Measurements from ENCODE around the gene ACVR1. TPM values are rescaled to one million over a fixed set of nuclear protein-coding genes. Genes with fewer than 3 reads are reported as not detected.
"Not testable (repeated sequence)": the region's sequence is repeated elsewhere in the genome, so short reads cannot be mapped to it uniquely, and the experiment has no call there.

ACVR1 gene
- total RNA-seq, 2 experiments from 2014 or later = 19.0 to 20.8 TPM

DNA sequence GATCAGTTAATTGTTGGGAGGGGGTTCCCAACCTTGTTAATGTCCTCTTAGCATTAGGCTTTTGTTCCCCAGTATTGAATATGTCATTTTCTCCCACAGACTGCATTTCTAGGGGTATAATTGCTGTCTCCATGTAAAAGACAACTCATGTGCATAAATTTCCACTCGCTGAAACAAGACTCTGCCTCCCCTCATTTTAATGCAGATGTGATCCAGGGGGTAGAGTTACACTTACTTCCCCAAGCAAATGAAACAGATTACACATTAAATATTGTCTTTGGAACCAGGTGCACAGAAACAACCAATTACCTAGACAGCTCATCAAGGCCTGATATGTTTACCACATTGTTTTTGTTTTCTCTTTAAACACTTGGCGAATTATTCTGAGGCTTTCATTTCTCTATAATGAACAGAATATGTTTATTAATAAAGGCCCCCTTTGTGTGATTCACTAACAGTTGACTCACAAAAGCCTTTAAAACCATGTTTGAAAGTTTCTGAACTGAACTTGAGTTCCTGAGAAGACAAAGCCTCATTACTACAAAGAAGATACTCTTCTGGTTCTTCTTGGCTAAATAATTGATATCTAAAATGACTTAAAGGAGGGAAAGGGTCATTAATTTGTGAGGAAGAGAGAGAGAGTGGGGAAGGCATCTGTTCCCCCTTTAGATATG is 15.0 kb upstream of the ACVR1 start:
- Mint-ChIP-seq H3K4me3 (no peak overlapping the region), H3K27me3 (ENCODE audit: low read depth) (no peaks in the 10 kb centered on the region), H3K4me1 (ENCODE audit: low read depth) (peaks cover 57% of the 10 kb centered on the region), H3K36me3 (ENCODE audit: low read depth) (no peaks in the 10 kb centered on the region), H3K27ac (peak overlapping the region; percentile 54), H3K9me3 (no peaks in the 10 kb centered on the region)
- DNase-seq = no peak
- CTCF ChIA-PET = interaction anchor here (1.1 to 1.8 kb wide), 3 partner anchors 10 to 563 kb away, joined by 4 to 9 read pairs (median 5); no protein-coding TSS in a partner anchor
- intact Hi-C loops (cut with micrococcal nuclease) = no loop called here

DNA sequence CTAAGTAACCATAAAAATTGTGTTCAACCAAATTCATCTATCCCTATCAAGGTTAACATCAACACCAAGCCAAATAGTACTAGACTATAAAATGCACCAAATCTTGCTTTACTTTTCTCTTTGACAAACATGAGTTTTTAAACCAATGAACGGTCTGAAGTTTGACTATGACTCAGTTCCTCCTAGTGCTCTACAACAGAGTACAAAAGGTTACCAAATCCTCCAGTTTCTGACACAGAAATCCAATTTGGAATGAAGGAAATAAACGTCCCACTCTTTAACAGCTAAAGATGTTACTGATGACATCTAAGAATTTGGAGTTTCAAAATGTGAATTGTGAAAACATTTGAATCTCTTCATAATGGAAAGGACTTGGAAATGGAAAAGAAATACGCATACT is 11.8 kb upstream of the ACVR1 start:
- Mint-ChIP-seq H3K27me3 (ENCODE audit: low read depth) (no peaks in the 10 kb centered on the region), H3K9me3 (no peaks in the 10 kb centered on the region), H3K4me1 (ENCODE audit: low read depth) (peaks cover 31% of the 10 kb centered on the region), H3K36me3 (ENCODE audit: low read depth) (no peaks in the 10 kb centered on the region), H3K4me3 (no peak overlapping the region), H3K27ac (no peak overlapping the region)
- CTCF ChIA-PET = interaction anchor here (0.9 to 1.9 kb wide), 2 partner anchors 11 to 14 kb away, joined by 3 to 9 read pairs; partner anchors contain the start of gene ACVR1
- DNase-seq = no peak
- intact Hi-C loops (cut with micrococcal nuclease) = no loop called here

GRCh38 chr2:157884533-157884932 is 8.4 kb upstream of the ACVR1 start:
- H3K27ac Mint-ChIP-seq; DNase-seq; intact Hi-C loops (cut with micrococcal nuclease); H3K4me1 Mint-ChIP-seq (ENCODE audit: low read depth); H3K27me3 Mint-ChIP-seq (ENCODE audit: low read depth); CTCF ChIA-PET; H3K36me3 Mint-ChIP-seq (ENCODE audit: low read depth); H3K4me3 Mint-ChIP-seq; H3K9me3 Mint-ChIP-seq: not testable (repeated sequence)

GRCh38 chr2:157880927-157881326 is 4.8 kb upstream of the ACVR1 start:
- Mint-ChIP-seq H3K27me3 (ENCODE audit: low read depth) (no peaks in the 10 kb centered on the region), H3K4me1 (ENCODE audit: low read depth) (peaks cover 14% of the 10 kb centered on the region), H3K9me3 (no peaks in the 10 kb centered on the region), H3K4me3 (no peak overlapping the region), H3K36me3 (ENCODE audit: low read depth) (no peaks in the 10 kb centered on the region), H3K27ac (no peak overlapping the region)
- no peak for DNase-seq
- intact Hi-C loops (cut with micrococcal nuclease) = loop anchor here (1.0 kb wide), 1 partner anchor 8 kb away; no protein-coding TSS in a partner anchor
- CTCF ChIA-PET = no interaction called here

DNA sequence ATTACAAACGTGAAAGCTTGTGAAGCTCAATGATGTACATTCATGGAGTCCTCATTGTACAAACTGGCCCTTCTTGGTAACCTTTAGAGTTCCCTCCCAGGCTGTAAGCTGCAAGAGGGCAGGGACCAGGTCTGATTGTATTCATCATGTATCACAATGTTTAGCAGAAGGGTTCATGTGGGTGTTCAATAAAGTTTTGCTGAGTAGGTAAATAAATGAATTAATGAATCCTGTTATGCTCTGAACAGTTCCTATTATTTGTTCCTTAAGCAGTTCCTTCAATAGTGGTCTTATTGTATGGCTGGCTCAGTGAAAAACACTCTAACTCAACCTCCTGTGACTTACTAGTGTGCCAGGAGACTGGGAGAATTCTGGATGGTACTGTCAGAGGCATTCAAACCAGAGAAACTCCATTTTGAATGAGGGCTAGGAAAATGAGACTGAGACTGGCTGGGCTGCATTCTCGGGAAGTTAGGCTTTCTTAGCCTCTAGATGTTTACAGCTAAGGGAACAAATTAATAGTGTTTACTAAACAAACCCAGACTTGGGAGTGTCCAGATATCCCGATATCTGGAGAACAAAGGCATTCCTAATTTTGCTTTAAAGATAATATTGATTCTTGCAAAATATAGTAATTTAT is 1.8 kb upstream of the ACVR1 start:
- Mint-ChIP-seq H3K36me3 (ENCODE audit: low read depth) (no peaks in the 10 kb centered on the region), H3K4me3 (peak overlapping the region; percentile 75), H3K27me3 (ENCODE audit: low read depth) (no peaks in the 10 kb centered on the region), H3K4me1 (ENCODE audit: low read depth) (peaks cover 36% of the 10 kb centered on the region), H3K27ac (no peak overlapping the region), H3K9me3 (no peaks in the 10 kb centered on the region)
- CTCF ChIA-PET = interaction anchor here (1.1 to 2.2 kb wide), 4 partner anchors 10 to 21 kb away, joined by 7 to 14 read pairs (median 8); no protein-coding TSS in a partner anchor
- DNase-seq = no peak
- intact Hi-C loops (cut with micrococcal nuclease) = loop anchor here (2.0 to 5.0 kb wide), 3 partner anchors 476 to 1536 kb away; partner anchors contain the start of genes CCDC148 and PKP4

- Mint-ChIP-seq H3K27ac (no peak overlapping the region), H3K9me3 (no peaks in the 10 kb centered on the region), H3K36me3 (ENCODE audit: low read depth) (peaks cover 2% of the 10 kb centered on the region), H3K4me1 (ENCODE audit: low read depth) (peaks cover 46% of the 10 kb centered on the region), H3K27me3 (ENCODE audit: low read depth) (no peaks in the 10 kb centered on the region), H3K4me3 (peak overlapping the region; percentile 75)
- no peak for DNase-seq
- CTCF ChIA-PET = interaction anchor here (0.6 to 2.2 kb wide), 10 partner anchors 10 to 367 kb away, joined by 3 to 14 read pairs (median 4); no protein-coding TSS in a partner anchor
- intact Hi-C loops (cut with micrococcal nuclease) = loop anchor here (1.0 to 5.0 kb wide), 7 partner anchors 11 to 1534 kb away; partner anchors contain the start of genes CCDC148 and PKP4
Measured at GRCh38 chr2:157876786-157877138, 632 bp upstream of the ACVR1 start.

DNA sequence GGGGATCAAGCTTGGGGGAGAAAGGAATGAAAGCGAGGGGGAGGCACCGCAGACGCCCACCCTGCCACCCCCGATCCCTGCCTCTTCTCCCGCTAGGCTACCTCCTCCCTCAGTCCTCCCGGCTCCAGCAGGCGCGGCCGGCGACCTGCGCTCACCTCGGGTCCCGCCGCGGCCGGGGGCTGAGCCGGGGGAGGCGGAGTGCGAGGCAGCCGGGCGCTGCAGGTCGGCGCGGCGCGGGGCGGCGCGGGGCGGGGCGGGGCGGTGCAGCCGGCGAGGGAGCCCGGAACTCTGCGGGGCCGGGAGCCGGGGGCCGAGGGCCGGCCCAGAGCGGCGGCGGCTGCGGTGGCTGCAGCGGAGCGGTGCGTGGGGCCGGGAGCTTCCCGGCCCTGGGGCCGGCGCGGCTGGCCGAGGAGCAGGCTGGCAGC is 477 bp downstream of the ACVR1 start:
- H3K4me1 Mint-ChIP-seq (ENCODE audit: low read depth) = peaks cover 56% of the 10 kb centered on the region
- H3K36me3 Mint-ChIP-seq (ENCODE audit: low read depth) = peaks cover 3% of the 10 kb centered on the region
- no peaks in the 10 kb centered on the region for H3K27me3 Mint-ChIP-seq (ENCODE audit: low read depth)
- peak overlapping the region; percentile 94 for H3K4me3 Mint-ChIP-seq
- CTCF ChIA-PET = interaction anchor here (0.6 to 1.9 kb wide), 5 partner anchors 9 to 127 kb away, joined by 4 to 8 read pairs (median 5); no protein-coding TSS in a partner anchor
- H3K27ac Mint-ChIP-seq = peak overlapping the region; percentile 88
- no peaks in the 10 kb centered on the region for H3K9me3 Mint-ChIP-seq
- intact Hi-C loops (cut with micrococcal nuclease) = loop anchor here (1.0 to 5.0 kb wide), 7 partner anchors 10 to 1533 kb away; partner anchors contain the start of genes CCDC148 and PKP4
- peak; percentile 45 for DNase-seq

DNA sequence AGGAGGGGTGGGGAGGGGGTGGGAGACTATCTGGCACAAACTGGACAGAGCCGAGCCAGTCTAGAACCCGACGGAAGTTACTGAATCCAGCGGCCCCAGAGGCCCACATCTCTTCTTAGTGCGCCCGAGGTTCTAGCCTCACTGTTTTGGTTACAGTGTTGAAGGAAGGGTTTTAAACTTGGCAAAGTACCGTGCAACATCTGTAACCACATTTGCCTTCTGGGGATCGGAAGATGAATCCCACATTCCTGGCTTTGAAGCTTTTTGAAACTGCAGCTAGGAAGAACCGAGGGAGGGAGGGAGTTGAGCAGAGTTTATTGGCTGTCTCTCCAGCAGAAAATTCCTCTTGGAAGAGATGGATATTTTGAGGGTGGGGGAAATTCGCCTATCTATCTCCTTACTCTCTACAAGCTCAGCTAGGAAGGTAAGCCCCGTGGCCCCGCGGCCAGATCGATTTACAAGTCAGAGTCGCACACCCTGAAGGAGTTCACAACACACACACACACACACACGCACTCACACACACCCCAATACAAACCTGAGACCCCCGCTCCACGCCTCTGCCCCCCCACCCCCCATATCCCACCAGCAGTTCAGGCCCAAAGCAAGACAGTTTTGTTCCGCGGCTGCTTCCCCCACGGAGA is 1.0 kb downstream of the ACVR1 start:
- H3K9me3 Mint-ChIP-seq = no peaks in the 10 kb centered on the region
- intact Hi-C loops (cut with micrococcal nuclease) = loop anchor here (5.0 kb wide), 2 partner anchors 473 to 1533 kb away; no protein-coding TSS in a partner anchor
- H3K4me3 Mint-ChIP-seq = peak overlapping the region; percentile 94
- CTCF ChIA-PET = interaction anchor here (1.8 to 1.9 kb wide), 2 partner anchors 9 to 23 kb away, joined by 5 read pairs; no protein-coding TSS in a partner anchor
- peak overlapping the region; percentile 88 for H3K27ac Mint-ChIP-seq
- H3K36me3 Mint-ChIP-seq (ENCODE audit: low read depth) = peaks cover 3% of the 10 kb centered on the region
- DNase-seq = peak; percentile 36
- H3K4me1 Mint-ChIP-seq (ENCODE audit: low read depth) = peaks cover 59% of the 10 kb centered on the region
- H3K27me3 Mint-ChIP-seq (ENCODE audit: low read depth) = no peaks in the 10 kb centered on the region

- H3K27ac Mint-ChIP-seq = no peak overlapping the region
- CTCF ChIA-PET = interaction anchor here (1.9 kb wide), 1 partner anchor 8 kb away, joined by 5 read pairs; no protein-coding TSS in a partner anchor
- DNase-seq = no peak
- intact Hi-C loops (cut with micrococcal nuclease) = no loop called here
- no peaks in the 10 kb centered on the region for H3K27me3 Mint-ChIP-seq (ENCODE audit: low read depth)
- H3K4me1 Mint-ChIP-seq (ENCODE audit: low read depth) = peaks cover 66% of the 10 kb centered on the region
- H3K36me3 Mint-ChIP-seq (ENCODE audit: low read depth) = peaks cover 3% of the 10 kb centered on the region
- peak overlapping the region; percentile 94 for H3K4me3 Mint-ChIP-seq
- no peaks in the 10 kb centered on the region for H3K9me3 Mint-ChIP-seq
Measured at GRCh38 chr2:157874348-157874747, 1.8 kb downstream of the ACVR1 start.

- no peak overlapping the region for H3K27ac Mint-ChIP-seq
- CTCF ChIA-PET = interaction anchor here (0.6 to 1.3 kb wide), 2 partner anchors 26 to 73 kb away, joined by 3 to 4 read pairs; no protein-coding TSS in a partner anchor
- DNase-seq = no peak
- no peak overlapping the region for H3K4me3 Mint-ChIP-seq
- intact Hi-C loops (cut with micrococcal nuclease) = no loop called here
- H3K27me3 Mint-ChIP-seq (ENCODE audit: low read depth) = no peaks in the 10 kb centered on the region
- no peaks in the 10 kb centered on the region for H3K9me3 Mint-ChIP-seq
- peaks cover 3% of the 10 kb centered on the region for H3K36me3 Mint-ChIP-seq (ENCODE audit: low read depth)
- peaks cover 74% of the 10 kb centered on the region for H3K4me1 Mint-ChIP-seq (ENCODE audit: low read depth)
Measured at GRCh38 chr2:157872791-157873190, 3.3 kb downstream of the ACVR1 start.

- H3K27me3 Mint-ChIP-seq (ENCODE audit: low read depth) = no peaks in the 10 kb centered on the region
- H3K36me3 Mint-ChIP-seq (ENCODE audit: low read depth) = peaks cover 8% of the 10 kb centered on the region
- peaks cover 76% of the 10 kb centered on the region for H3K4me1 Mint-ChIP-seq (ENCODE audit: low read depth)
- CTCF ChIA-PET = no interaction called here
- no peak overlapping the region for H3K4me3 Mint-ChIP-seq
- no peak overlapping the region for H3K27ac Mint-ChIP-seq
- intact Hi-C loops (cut with micrococcal nuclease) = no loop called here
- H3K9me3 Mint-ChIP-seq = no peaks in the 10 kb centered on the region
- DNase-seq = no peak
Measured at GRCh38 chr2:157871415-157871814, 4.7 kb downstream of the ACVR1 start.

GRCh38 chr2:157868993-157869392 is 7.1 kb downstream of the ACVR1 start:
- H3K27me3 Mint-ChIP-seq (ENCODE audit: low read depth) = no peaks in the 10 kb centered on the region
- peaks cover 83% of the 10 kb centered on the region for H3K4me1 Mint-ChIP-seq (ENCODE audit: low read depth)
- CTCF ChIA-PET = interaction anchor here (1.8 kb wide), 1 partner anchor 30 kb away, joined by 6 read pairs; no protein-coding TSS in a partner anchor
- intact Hi-C loops (cut with micrococcal nuclease) = loop anchor here (1.0 to 5.0 kb wide), 2 partner anchors 28 to 242 kb away; partner anchors contain the start of gene ACVR1C
- H3K27ac Mint-ChIP-seq = no peak overlapping the region
- peaks cover 11% of the 10 kb centered on the region for H3K36me3 Mint-ChIP-seq (ENCODE audit: low read depth)
- no peak overlapping the region for H3K4me3 Mint-ChIP-seq
- DNase-seq = peak; percentile 56
- H3K9me3 Mint-ChIP-seq = peaks cover 4% of the 10 kb centered on the region
